HFF-Myc (cell line): ENCODE measurements around the gene WDR59.
"Not testable (repeated sequence)": the region's sequence is repeated elsewhere in the genome, so short reads cannot be mapped to it uniquely, and the experiment has no call there.

ENCODE experiments used
- DNase-seq: peaks from one replicate; pipeline ENCODE4 v3.0.0-alpha.2; 2011; ENCODE audit warnings: low read depth; ENCODE audit errors: extremely low read depth
- H3K4me3 ChIP-seq: replicated peaks from 2 replicates; pipeline ENCODE4 v1.5.1; 2011; ENCODE audit warnings: low read depth, mild to moderate bottlenecking, control low read depth, low read length
- CTCF ChIP-seq: IDR thresholded peaks from 2 replicates; pipeline ENCODE4 v1.5.1; 2012; ENCODE audit warnings: mild to moderate bottlenecking, low read depth, low read length, control low read depth; ENCODE audit errors: missing control alignments

Gene WDR59

GRCh38 chr16:74997042-74997491 is 12.1 kb upstream of the WDR59 start:
- no peak for TF ChIP-seq CTCF
- H3K4me3 ChIP-seq, result no peak overlapping the region
- DNase-seq, result no peak

- H3K4me3 ChIP-seq, result no peak overlapping the region
- no peak for TF ChIP-seq CTCF
- DNase-seq, result no peak
Observed at GRCh38 chr16:74995986-74996385, 11.1 kb upstream of the WDR59 start.

DNA sequence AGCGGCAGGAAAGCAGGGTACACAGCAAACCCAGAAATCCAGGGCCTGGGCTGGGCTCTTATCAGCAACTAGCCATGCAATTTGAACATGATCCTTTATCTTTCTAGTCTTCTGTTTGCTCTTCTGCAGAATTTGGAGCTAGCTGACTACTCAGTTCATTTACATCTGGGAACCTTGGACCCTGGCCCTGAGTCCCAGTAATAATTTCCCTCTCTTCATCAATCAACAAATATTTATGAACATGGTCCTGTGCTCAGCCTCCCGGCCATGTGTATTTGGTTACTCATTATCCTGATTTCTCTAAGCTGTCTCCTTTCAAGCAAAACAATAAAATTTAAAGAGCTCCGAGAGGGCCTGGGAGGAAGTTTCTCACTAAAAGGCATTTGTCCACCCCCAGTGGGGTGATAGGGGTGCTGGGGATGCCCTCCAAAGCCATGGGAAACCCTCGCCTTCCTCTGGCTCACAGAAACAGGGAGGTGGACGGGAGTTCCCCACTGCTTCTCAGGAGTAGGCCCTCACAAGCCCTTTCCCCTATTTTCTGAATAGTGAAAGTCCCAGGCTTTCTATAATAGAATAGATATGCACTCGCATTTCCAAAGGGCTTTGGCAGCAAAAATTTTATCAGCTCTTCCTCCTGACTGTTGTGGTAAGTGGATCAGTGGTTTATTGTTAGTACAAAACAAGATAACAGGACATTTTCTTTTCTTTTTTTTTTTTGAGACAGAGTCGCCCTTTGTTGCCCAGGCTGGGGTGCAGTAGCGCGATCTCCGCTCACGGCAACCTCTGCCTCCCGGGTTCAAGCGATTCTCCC is 6.9 kb upstream of the WDR59 start:
- no peak for TF ChIP-seq CTCF
- DNase-seq, result no peak
- no peak overlapping the region for H3K4me3 ChIP-seq

DNA sequence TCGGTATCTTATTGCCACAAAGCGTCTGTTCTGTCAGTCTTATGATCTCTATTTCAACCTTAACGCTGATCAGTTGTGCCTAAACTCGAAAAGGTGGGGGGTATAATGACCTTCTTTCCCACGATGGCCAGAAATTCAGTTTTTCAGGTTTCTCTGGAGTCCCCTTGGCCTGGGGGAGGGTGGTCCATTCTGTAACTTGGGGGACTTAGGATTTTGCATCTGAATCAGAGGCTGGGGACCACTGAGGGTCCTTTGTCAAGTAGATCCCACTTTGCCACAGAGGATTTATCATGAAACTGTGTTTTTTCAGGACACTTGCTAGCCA is 6.3 kb upstream of the WDR59 start:
- TF ChIP-seq CTCF, result no peak
- no peak for DNase-seq
- H3K4me3 ChIP-seq, result no peak overlapping the region

DNA sequence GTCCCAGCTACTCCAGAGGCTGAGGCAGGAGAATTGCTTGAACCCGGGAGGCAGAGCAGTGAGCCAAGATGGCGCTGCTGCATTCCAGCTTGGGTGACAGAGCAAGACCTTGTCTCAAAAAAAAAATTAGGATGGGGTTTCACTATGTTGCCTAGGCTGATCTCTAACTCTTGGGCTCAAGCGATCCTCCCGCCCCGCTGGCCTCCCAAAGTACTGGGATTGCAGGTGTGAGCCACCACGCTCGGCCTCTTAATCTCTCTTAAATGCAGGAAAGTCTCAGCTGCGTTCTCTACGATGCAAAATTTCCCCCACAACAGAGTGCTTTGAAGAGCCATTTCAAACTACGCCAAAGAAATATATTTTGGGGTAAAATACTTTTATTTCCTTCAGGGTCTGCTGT is 5.9 kb upstream of the WDR59 start:
- H3K4me3 ChIP-seq, result no peak overlapping the region
- DNase-seq, result no peak
- TF ChIP-seq CTCF, result no peak

DNA sequence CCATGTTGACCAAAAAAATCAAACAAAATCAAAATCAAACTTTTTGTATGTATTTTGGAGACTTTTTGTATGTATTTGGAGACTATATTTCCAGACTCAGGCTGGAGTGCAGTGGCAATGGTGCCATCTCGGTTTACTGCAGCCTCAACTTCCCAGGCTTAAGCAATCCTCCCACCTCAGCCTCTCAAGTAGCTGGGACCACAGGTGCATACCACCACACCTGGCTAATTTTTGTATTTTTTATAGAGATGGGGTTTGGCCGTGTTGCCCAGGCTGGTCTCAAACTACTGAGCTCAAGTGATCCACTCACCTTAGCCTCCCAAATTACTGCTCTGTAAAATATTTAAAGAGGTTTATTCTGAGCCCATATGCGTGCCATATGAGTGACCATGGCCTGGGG is 4.9 kb upstream of the WDR59 start:
- not testable (repeated sequence) for DNase-seq, H3K4me3 ChIP-seq

DNA sequence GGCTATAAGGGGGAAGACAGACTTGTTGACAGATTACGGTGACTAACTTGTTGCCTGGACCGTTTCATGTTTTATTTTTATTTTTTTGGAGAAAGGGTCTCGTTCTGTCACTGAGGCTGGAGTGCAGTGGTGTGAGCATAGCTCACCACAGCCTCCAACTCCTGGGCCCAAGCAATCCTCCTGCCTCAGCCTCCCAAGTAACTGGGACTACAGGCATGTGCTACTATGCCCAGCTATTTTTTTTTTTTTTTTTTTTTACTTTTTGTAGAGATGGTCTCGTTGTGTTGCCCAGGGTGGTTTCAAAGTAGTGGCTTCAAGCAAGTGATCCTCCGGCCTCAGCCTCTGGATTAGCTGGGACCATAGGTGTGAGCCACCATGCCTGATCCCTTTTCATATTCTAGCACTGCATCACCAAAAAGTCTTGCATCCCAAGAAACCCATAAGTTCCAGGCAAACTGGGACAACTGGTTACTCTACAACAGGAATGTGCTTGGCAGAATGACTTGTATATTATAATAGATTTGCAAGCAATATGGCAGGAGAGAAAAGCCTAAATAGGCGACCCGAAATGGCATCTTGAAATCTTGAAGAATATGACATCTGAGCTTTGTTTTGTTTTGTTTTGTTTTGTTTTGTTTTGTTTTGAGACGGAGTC is 2.2 kb upstream of the WDR59 start:
- no peak overlapping the region for H3K4me3 ChIP-seq
- TF ChIP-seq CTCF, result no peak
- DNase-seq, result no peak
